ENCODE data around the gene CLDN24.

Gene CLDN24

GRCh38 chr4:183300655-183301054 is 21.6 kb downstream of the CLDN24 start:
- peaks cover 3% of the 10 kb centered on the region for H3K36me3 ChIP-seq (ENCODE audit: control insufficient read depth, insufficient read depth, low read length)
- WGBS (ENCODE audit: insufficient coverage, insufficient read length): no CpG with 5 or more reads among the region's 5 CpGs
- H3K4me1 ChIP-seq (ENCODE audit: control insufficient read depth, insufficient read depth, low read length): no peaks in the 10 kb centered on the region
- H3K4me3 ChIP-seq (ENCODE audit: low read length): no peak overlapping the region
- no peaks in the 10 kb centered on the region for H3K9me3 ChIP-seq (ENCODE audit: control insufficient read depth, insufficient read depth, low read length)
- H3K27me3 ChIP-seq (ENCODE audit: control insufficient read depth, insufficient read depth, low read length): no peaks in the 10 kb centered on the region; the same call in 1 of the 2 replicates
- H3K27ac ChIP-seq (ENCODE audit: low read length): no peak overlapping the region
- no peak for DNase-seq (ENCODE audit: low read depth, low spot score)

- H3K36me3 ChIP-seq (ENCODE audit: control insufficient read depth, insufficient read depth, low read length): peaks cover 3% of the 10 kb centered on the region
- no peak overlapping the region for H3K27ac ChIP-seq (ENCODE audit: low read length)
- no peak for DNase-seq (ENCODE audit: low read depth, low spot score)
- H3K9me3 ChIP-seq (ENCODE audit: control insufficient read depth, insufficient read depth, low read length): 0 out of 2 replicates have a peak, but pooled peaks cover 1% of the 10 kb centered on the region
- WGBS (ENCODE audit: insufficient coverage, insufficient read length): no CpG with 5 or more reads among the region's 6 CpGs
- H3K27me3 ChIP-seq (ENCODE audit: control insufficient read depth, insufficient read depth, low read length): no peaks in the 10 kb centered on the region; the same call in 1 of the 2 replicates
- H3K4me1 ChIP-seq (ENCODE audit: control insufficient read depth, insufficient read depth, low read length): no peaks in the 10 kb centered on the region
- H3K4me3 ChIP-seq (ENCODE audit: low read length): no peak overlapping the region
Measured at GRCh38 chr4:183300070-183300469, 22.2 kb downstream of the CLDN24 start.

- Histone ChIP-seq H3K4me1 (ENCODE audit: control insufficient read depth, insufficient read depth, low read length) (no peaks in the 10 kb centered on the region), H3K27ac (ENCODE audit: low read length) (no peak overlapping the region), H3K27me3 (ENCODE audit: control insufficient read depth, insufficient read depth, low read length) (no peaks in the 10 kb centered on the region; the same call in 1 of the 2 replicates), H3K9me3 (ENCODE audit: control insufficient read depth, insufficient read depth, low read length) (0 out of 2 replicates have a peak, but pooled peaks cover 1% of the 10 kb centered on the region), H3K4me3 (ENCODE audit: low read length) (no peak overlapping the region), H3K36me3 (ENCODE audit: control insufficient read depth, insufficient read depth, low read length) (peaks cover 3% of the 10 kb centered on the region)
- no CpG with 5 or more reads among the region's 2 CpGs for WGBS (ENCODE audit: insufficient coverage, insufficient read length)
- DNase-seq (ENCODE audit: low read depth, low spot score): no peak
Measured at GRCh38 chr4:183299464-183299863, 22.8 kb downstream of the CLDN24 start.

GRCh38 chr4:183297675-183298074 is 24.6 kb downstream of the CLDN24 start:
- DNase-seq (ENCODE audit: low read depth, low spot score): no peak
- H3K4me3 ChIP-seq (ENCODE audit: low read length): no peak overlapping the region
- H3K9me3 ChIP-seq (ENCODE audit: control insufficient read depth, insufficient read depth, low read length): 0 out of 2 replicates have a peak, but pooled peaks cover 1% of the 10 kb centered on the region
- peaks cover 3% of the 10 kb centered on the region for H3K36me3 ChIP-seq (ENCODE audit: control insufficient read depth, insufficient read depth, low read length)
- no peaks in the 10 kb centered on the region; the same call in 1 of the 2 replicates for H3K27me3 ChIP-seq (ENCODE audit: control insufficient read depth, insufficient read depth, low read length)
- no CpG with 5 or more reads among the region's 3 CpGs for WGBS (ENCODE audit: insufficient coverage, insufficient read length)
- no peak overlapping the region for H3K27ac ChIP-seq (ENCODE audit: low read length)
- H3K4me1 ChIP-seq (ENCODE audit: control insufficient read depth, insufficient read depth, low read length): no peaks in the 10 kb centered on the region

- no CpG with 5 or more reads among the region's 10 CpGs for WGBS (ENCODE audit: insufficient coverage, insufficient read length)
- Histone ChIP-seq H3K9me3 (ENCODE audit: control insufficient read depth, insufficient read depth, low read length) (0 out of 2 replicates have a peak, but pooled peaks cover 1% of the 10 kb centered on the region), H3K4me3 (ENCODE audit: low read length) (no peak overlapping the region), H3K27ac (ENCODE audit: low read length) (no peak overlapping the region), H3K27me3 (ENCODE audit: control insufficient read depth, insufficient read depth, low read length) (no peaks in the 10 kb centered on the region; the same call in 1 of the 2 replicates), H3K36me3 (ENCODE audit: control insufficient read depth, insufficient read depth, low read length) (peaks cover 3% of the 10 kb centered on the region), H3K4me1 (ENCODE audit: control insufficient read depth, insufficient read depth, low read length) (no peaks in the 10 kb centered on the region)
- no peak for DNase-seq (ENCODE audit: low read depth, low spot score)
Measured at GRCh38 chr4:183295711-183296110, 26.5 kb downstream of the CLDN24 start.

- H3K4me1 ChIP-seq (ENCODE audit: control insufficient read depth, insufficient read depth, low read length): no peaks in the 10 kb centered on the region
- H3K36me3 ChIP-seq (ENCODE audit: control insufficient read depth, insufficient read depth, low read length): peaks cover 13% of the 10 kb centered on the region
- H3K27ac ChIP-seq (ENCODE audit: low read length): no peak overlapping the region
- H3K27me3 ChIP-seq (ENCODE audit: control insufficient read depth, insufficient read depth, low read length): no peaks in the 10 kb centered on the region
- DNase-seq (ENCODE audit: low read depth, low spot score): no peak
- no peak overlapping the region for H3K4me3 ChIP-seq (ENCODE audit: low read length)
- WGBS (ENCODE audit: insufficient coverage, insufficient read length): no CpG with 5 or more reads among the region's 2 CpGs
- H3K9me3 ChIP-seq (ENCODE audit: control insufficient read depth, insufficient read depth, low read length): 0 out of 2 replicates have a peak, but pooled peaks cover 1% of the 10 kb centered on the region
Measured at GRCh38 chr4:183291070-183291469, 31.2 kb downstream of the CLDN24 start.

- Histone ChIP-seq H3K4me1 (ENCODE audit: control insufficient read depth, insufficient read depth, low read length) (no peaks in the 10 kb centered on the region), H3K27ac (ENCODE audit: low read length) (no peak overlapping the region), H3K36me3 (ENCODE audit: control insufficient read depth, insufficient read depth, low read length) (peaks cover 14% of the 10 kb centered on the region; the same call in 1 of the 2 replicates), H3K9me3 (ENCODE audit: control insufficient read depth, insufficient read depth, low read length) (no peaks in the 10 kb centered on the region), H3K4me3 (ENCODE audit: low read length) (no peak overlapping the region), H3K27me3 (ENCODE audit: control insufficient read depth, insufficient read depth, low read length) (no peaks in the 10 kb centered on the region)
- no CpG with 5 or more reads among the region's 5 CpGs for WGBS (ENCODE audit: insufficient coverage, insufficient read length)
- DNase-seq (ENCODE audit: low read depth, low spot score): no peak
Measured at GRCh38 chr4:183289688-183290087, 32.5 kb downstream of the CLDN24 start.

GRCh38 chr4:183288955-183289354 is 33.3 kb downstream of the CLDN24 start:
- no peaks in the 10 kb centered on the region for H3K4me1 ChIP-seq (ENCODE audit: control insufficient read depth, insufficient read depth, low read length)
- H3K27me3 ChIP-seq (ENCODE audit: control insufficient read depth, insufficient read depth, low read length): no peaks in the 10 kb centered on the region
- H3K36me3 ChIP-seq (ENCODE audit: control insufficient read depth, insufficient read depth, low read length): peaks cover 18% of the 10 kb centered on the region; the same call in 1 of the 2 replicates
- H3K4me3 ChIP-seq (ENCODE audit: low read length): no peak overlapping the region
- H3K9me3 ChIP-seq (ENCODE audit: control insufficient read depth, insufficient read depth, low read length): no peaks in the 10 kb centered on the region
- no peak for DNase-seq (ENCODE audit: low read depth, low spot score)
- no peak overlapping the region for H3K27ac ChIP-seq (ENCODE audit: low read length)
- WGBS (ENCODE audit: insufficient coverage, insufficient read length): no CpG with 5 or more reads among the region's 2 CpGs

GRCh38 chr4:183287677-183288076 is 34.5 kb downstream of the CLDN24 start:
- Histone ChIP-seq H3K4me3 (ENCODE audit: low read length) (no peak overlapping the region), H3K27me3 (ENCODE audit: control insufficient read depth, insufficient read depth, low read length) (no peaks in the 10 kb centered on the region), H3K4me1 (ENCODE audit: control insufficient read depth, insufficient read depth, low read length) (no peaks in the 10 kb centered on the region), H3K27ac (ENCODE audit: low read length) (no peak overlapping the region), H3K9me3 (ENCODE audit: control insufficient read depth, insufficient read depth, low read length) (no peaks in the 10 kb centered on the region), H3K36me3 (ENCODE audit: control insufficient read depth, insufficient read depth, low read length) (peaks cover 20% of the 10 kb centered on the region; the same call in 1 of the 2 replicates)
- DNase-seq (ENCODE audit: low read depth, low spot score): no peak
- no CpG with 5 or more reads among the region's 6 CpGs for WGBS (ENCODE audit: insufficient coverage, insufficient read length)

- no peak for DNase-seq (ENCODE audit: low read depth, low spot score)
- 100% methylated on average over 1 of the region's 2 CpGs for WGBS (ENCODE audit: insufficient coverage, insufficient read length)
- Histone ChIP-seq H3K27ac (ENCODE audit: low read length) (no peak overlapping the region), H3K9me3 (ENCODE audit: control insufficient read depth, insufficient read depth, low read length) (no peaks in the 10 kb centered on the region), H3K4me1 (ENCODE audit: control insufficient read depth, insufficient read depth, low read length) (no peaks in the 10 kb centered on the region), H3K27me3 (ENCODE audit: control insufficient read depth, insufficient read depth, low read length) (no peaks in the 10 kb centered on the region), H3K4me3 (ENCODE audit: low read length) (no peak overlapping the region), H3K36me3 (ENCODE audit: control insufficient read depth, insufficient read depth, low read length) (peaks cover 23% of the 10 kb centered on the region; the same call in 1 of the 2 replicates)
Measured at GRCh38 chr4:183287309-183287659, 34.9 kb downstream of the CLDN24 start.
